Effector memory CD8-positive, alpha-beta T cell (primary cell): ENCODE results near the gene SEC61G.

Experiments
- ATAC-seq: fragments of 150-1000 bp; cut with Tn5 transposase; replicated peaks from 2 replicates; pipeline ENCODE4 v1.10.0; 2021; ENCODE audit warnings: mild to moderate bottlenecking, moderate library complexity
- DNase-seq, 3 experiments: peaks; one replicate each; pipeline ENCODE4 v3.0.0; 2021
- H3K27ac Mint-ChIP-seq, 2 donors: one replicate each; pipeline ENCODE4 v1.8.0; 2022; ENCODE audit warnings: mild to moderate bottlenecking in 2 of 2, mixed read lengths in 2 of 2, moderate library complexity in 2 of 2
- H3K27me3 Mint-ChIP-seq, 2 donors: one replicate each; pipeline ENCODE4 v1.8.0; 2022; ENCODE audit warnings: mixed read lengths in 2 of 2
- H3K36me3 Mint-ChIP-seq: one replicate; pipeline ENCODE4 v1.8.0; 2022; ENCODE audit warnings: mild to moderate bottlenecking, moderate library complexity, mixed read lengths; ENCODE audit not compliant: insufficient read depth
- H3K4me1 Mint-ChIP-seq, 2 donors: one replicate each; pipeline ENCODE4 v1.8.0; 2022; ENCODE audit warnings: low read depth in 2 of 2, mixed read lengths in 2 of 2
- H3K4me3 Mint-ChIP-seq, 2 donors: one replicate each; pipeline ENCODE4 v1.8.0; 2022; ENCODE audit warnings: mild to moderate bottlenecking in 2 of 2, mixed read lengths in 2 of 2, moderate library complexity in 2 of 2
- H3K9me3 Mint-ChIP-seq, 2 donors: one replicate each; pipeline ENCODE4 v1.8.0; 2022; ENCODE audit warnings: mixed read lengths in 2 of 2

Gene SEC61G

DNA sequence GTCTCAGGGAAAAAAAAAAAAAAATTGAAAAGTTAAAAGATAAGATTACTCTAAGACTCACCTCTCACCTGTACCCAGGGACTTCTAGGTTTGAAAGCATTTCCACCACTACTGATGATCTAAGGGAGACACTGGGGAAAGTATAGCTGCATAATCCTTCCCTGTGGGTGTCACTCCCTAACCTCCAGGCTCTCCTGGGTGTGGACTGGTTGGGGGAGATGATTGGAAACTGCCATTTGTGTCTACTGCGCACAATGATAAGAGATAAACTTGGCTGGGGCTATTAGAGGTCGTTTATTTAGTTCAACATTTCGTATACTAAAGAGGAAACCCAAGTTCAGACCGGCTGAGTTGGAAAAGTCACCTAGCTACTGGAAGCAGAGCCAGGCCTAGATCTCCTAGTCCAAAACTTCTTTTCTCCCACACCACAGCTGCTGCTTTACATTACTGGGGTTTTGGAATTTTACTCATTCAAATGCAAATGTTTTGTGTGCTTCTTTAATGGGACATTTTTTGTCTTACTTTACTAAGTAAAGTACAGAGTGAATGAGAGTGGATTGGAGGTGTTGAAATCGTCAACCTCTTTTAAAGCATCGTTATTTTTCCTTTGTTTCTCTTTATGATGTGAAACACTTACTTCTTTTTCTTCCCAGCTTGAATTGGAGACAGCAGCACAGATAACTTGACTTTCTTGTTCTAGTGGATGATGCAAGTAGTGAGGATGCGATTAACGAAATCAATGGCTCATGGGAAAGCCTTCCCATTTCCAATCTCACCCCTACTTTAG, 22.3 kb upstream of the SEC61G start:
- ATAC-seq (no peak), DNase-seq (no peak)
- peaks cover 0 to 8% of the 10 kb centered on the region in 2 donors for H3K9me3 Mint-ChIP-seq
- no peak overlapping the region for H3K27ac Mint-ChIP-seq
- no peaks in the 10 kb centered on the region for H3K36me3 Mint-ChIP-seq
- no peak overlapping the region for H3K4me3 Mint-ChIP-seq
- peaks cover 30 to 47% of the 10 kb centered on the region in 2 donors for H3K27me3 Mint-ChIP-seq
- no peaks in the 10 kb centered on the region for H3K4me1 Mint-ChIP-seq

DNA sequence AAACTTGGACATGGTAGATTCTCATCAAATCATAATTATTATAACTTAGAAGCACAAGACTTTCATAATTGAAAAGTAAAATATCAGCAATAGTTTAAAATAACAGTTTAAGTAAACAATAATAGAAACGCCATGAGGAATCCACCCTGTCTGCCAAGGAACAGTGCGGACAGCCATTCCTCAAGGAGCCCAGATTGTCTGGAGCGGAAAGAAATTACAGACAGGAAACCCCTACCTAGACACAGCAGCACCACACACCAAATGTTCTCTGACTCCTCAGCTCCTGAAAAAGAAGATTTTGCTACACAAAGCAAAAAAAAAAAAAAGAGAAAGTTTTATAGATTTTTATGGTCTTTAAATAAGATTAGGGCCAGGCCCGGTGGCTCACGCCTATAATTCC, 21.5 kb upstream of the SEC61G start:
- DNase-seq, result no peak
- peaks cover 0 to 11% of the 10 kb centered on the region in 2 donors for H3K9me3 Mint-ChIP-seq
- H3K27me3 Mint-ChIP-seq, result peaks cover 22 to 38% of the 10 kb centered on the region in 2 donors
- no peak overlapping the region for H3K4me3 Mint-ChIP-seq
- H3K27ac Mint-ChIP-seq, result no peak overlapping the region
- no peaks in the 10 kb centered on the region for H3K4me1 Mint-ChIP-seq
- ATAC-seq, result no peak
- H3K36me3 Mint-ChIP-seq, result no peaks in the 10 kb centered on the region

DNA sequence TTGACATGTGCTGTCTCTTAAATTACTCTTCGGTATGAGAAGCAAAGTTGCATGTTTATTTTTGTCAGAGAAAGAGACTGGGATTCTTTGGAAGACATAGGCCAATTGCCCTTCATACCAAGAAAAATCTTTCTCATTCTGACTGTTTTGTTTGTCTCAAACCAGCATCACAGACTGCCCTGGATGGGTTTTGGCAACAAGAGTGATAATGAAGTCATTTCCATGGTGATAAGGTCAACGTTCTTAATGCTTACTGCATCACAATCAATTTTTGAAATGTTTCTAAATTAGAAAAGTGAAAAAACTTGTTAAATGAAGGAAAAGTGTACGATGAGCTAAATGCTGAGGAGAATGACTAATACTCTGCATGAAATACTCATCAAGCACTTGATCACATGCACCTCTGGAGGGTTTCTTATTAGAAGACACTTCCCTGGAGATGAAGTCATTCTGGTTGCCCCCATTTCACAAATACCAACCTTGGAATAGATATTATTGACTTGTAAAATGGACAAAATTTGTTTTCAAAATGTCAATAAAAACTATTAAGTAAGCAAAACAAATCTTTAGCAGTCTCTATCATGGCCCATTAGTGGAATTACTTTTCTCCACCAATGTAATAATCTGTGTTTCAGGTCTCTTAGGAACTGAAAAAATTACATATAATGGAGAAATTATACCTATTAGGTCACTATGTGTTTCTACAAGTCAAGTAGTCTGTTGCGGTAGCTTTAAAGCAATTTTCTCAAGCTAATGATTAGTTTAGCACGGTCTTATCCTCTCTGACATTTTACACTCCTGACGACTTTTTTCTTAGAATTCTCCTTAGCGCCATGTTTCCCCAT, 19.9 kb upstream of the SEC61G start:
- Mint-ChIP-seq H3K4me1 (peaks cover 0 to 3% of the 10 kb centered on the region in 2 donors), H3K36me3 (no peaks in the 10 kb centered on the region), H3K27me3 (peaks cover 13 to 23% of the 10 kb centered on the region in 2 donors), H3K9me3 (peaks cover 0 to 11% of the 10 kb centered on the region in 2 donors), H3K27ac (no peak overlapping the region), H3K4me3 (no peak overlapping the region)
- ATAC-seq, result no peak
- no peak for DNase-seq

DNA sequence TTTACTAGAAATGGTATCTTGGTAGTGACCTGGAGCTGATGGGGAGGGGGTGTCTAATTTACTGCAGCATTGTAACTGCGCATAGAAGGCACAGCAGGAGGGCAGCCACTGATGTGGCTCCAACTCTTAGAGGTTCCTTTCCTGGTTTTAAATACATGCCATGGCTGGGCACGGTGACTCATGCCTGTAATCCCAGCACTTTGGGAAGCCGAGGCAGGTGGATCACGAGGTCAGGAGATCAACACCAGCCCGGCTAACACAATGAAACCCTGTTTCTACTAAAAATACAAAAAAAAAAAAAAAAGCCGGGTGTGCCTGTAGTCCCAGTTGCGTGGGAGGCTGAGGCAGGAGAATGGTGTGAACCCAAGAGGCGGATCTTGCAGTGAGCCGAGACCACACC, 19.2 kb upstream of the SEC61G start:
- Mint-ChIP-seq H3K27me3 (peaks cover 13 to 22% of the 10 kb centered on the region in 2 donors), H3K9me3 (peaks cover 0 to 11% of the 10 kb centered on the region in 2 donors), H3K4me1 (peaks cover 0 to 9% of the 10 kb centered on the region in 2 donors), H3K36me3 (no peaks in the 10 kb centered on the region), H3K27ac (no peak overlapping the region), H3K4me3 (no peak overlapping the region)
- ATAC-seq (no peak), DNase-seq (no peak)

DNA sequence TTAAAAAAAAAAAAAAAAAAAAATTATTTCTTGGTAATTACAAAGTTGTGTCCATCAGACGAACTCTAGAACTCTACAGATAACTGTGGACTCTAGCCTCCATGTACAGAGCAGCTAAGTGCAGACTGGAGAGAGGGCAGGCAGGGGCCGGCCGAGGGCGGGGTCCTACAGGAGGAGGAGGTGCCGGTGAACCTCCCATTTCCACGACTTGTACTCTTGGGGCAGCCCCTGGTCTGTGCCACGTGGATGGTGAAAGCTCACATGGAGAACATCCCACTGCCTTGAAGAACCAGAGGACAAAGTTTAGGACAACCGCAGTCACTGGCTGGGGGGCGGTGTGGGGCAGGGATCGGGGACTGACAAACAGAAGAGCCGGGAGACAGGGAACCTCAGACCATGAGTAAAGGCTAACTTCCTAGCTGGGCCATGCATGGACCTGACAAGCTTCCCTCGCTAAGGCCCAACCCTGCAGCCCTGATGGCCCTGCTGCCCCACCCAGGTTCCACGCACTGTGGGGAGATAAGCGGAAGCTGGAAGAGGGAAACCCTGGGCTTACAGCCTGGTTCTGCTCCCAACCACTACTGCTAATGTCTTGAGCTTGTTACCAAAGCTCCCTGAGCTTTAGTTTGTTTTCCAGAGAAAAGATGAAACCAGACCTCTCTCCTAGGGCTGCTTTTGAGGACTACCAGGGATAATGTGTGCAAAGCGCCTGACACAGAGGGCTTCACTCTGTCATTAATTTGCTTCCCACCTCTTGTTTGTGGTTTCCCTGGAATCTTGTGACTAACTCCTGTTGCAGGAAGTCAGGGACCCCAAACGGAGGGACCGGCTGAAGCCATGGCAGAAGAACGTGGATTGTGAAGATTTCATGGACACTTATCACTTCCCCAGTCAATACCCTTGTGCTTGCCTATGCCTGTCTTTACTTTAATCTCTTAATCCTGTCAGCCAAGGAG, 16.1 kb upstream of the SEC61G start:
- no peak overlapping the region for H3K4me3 Mint-ChIP-seq
- H3K36me3 Mint-ChIP-seq, result no peaks in the 10 kb centered on the region
- no peak overlapping the region for H3K27ac Mint-ChIP-seq
- DNase-seq (no peak), ATAC-seq (no peak)
- H3K27me3 Mint-ChIP-seq, result peaks cover 9 to 26% of the 10 kb centered on the region in 2 donors
- H3K9me3 Mint-ChIP-seq, result peaks cover 0 to 11% of the 10 kb centered on the region in 2 donors
- peaks cover 0 to 9% of the 10 kb centered on the region in 2 donors for H3K4me1 Mint-ChIP-seq

DNA sequence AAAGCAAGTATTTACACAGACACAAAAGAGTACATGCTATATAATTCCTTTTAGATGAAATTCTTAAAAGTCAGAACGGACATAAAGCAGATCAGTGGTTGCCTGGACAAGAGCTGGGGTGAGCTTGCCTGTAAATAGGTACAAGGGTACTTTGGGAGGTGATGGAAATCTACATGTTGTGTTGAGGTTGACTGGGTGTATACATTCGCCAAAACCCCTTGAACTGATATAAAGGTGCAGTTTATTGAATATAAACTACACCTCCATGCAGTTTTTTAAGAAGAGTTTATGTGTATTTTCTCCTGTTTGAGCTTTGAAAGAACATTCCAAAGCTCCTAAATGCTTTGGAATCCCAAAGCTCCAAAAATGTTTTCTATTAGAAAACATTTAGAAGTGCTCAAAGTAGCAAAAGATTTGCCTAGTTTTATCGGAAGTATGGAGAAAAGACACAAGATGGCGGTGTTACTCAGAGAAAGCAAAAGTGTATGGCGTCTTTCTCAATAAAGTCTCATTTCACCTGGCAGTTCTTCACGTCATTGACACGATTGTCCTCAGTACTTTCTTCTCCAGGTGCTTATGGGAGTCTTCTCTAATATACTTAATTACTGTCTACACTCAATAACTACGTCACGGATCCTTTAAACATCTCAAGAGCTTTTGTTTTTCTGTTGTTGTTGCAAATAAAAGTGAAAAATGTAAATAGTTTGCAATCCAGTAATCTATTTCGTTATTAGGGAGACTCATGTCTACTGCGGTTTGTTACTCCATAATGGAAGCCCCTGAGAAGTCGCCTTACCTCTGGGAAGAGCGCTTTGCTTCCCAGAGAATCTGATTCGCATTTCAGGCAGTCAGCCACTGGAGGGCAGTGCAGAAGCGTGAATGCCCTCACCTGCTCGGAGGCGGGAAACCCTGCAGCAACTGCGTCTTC, 14.7 kb upstream of the SEC61G start:
- ATAC-seq, result peak; percentile 84
- Mint-ChIP-seq H3K36me3 (no peaks in the 10 kb centered on the region), H3K9me3 (peaks cover 0 to 11% of the 10 kb centered on the region in 2 donors), H3K27me3 (peaks cover 14 to 35% of the 10 kb centered on the region in 2 donors), H3K27ac (peak overlapping the region; percentile 16 to 63), H3K4me1 (peaks cover 0 to 9% of the 10 kb centered on the region in 2 donors), H3K4me3 (peak overlapping the region; percentile 68 to 82)
- DNase-seq, result peak; percentile 45 to 58 (median 52)

DNA sequence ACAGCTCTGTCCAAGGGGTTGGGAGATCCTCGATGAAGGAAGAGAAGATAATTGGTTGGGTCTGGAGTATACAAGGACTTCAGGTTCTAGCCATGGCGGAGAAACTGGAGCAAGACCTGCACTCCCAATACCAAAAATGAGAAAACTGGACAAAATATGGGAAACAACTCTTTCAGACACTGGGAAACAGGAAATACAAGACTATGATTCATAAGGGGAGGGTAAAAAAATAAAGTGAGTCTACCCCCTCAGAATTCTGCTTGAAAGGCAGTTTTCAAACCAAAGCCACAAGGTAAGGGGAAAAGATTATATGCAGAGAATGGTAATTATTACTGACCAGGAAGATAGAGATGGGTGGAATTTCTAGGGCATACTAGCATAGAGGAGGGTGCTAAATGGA, 10.2 kb upstream of the SEC61G start:
- Mint-ChIP-seq H3K27ac (no peak overlapping the region), H3K9me3 (no peaks in the 10 kb centered on the region), H3K36me3 (no peaks in the 10 kb centered on the region), H3K4me1 (peaks cover 0 to 9% of the 10 kb centered on the region in 2 donors), H3K4me3 (no peak overlapping the region), H3K27me3 (peaks cover 39 to 40% of the 10 kb centered on the region in 2 donors)
- no peak for DNase-seq
- ATAC-seq, result no peak

DNA sequence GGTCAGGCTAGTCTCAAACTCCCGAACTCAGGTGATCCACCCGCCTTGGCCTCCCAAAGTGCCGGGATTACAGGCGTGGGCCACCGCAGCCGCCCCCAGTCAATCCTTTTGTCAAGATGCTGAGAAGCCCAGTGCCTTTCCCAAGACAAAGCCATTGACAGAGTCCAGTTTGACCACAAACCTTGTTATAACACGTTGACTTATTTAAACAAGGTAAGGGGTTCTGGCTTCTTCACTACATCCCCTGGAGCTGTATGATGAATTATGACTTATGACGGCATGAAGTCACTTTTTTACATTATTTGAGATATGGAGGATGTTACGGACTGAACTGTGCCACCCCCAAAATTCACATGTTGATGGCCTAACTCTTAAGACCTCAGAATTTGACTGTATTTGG, 5.8 kb upstream of the SEC61G start:
- no peak for DNase-seq
- no peak overlapping the region for H3K27ac Mint-ChIP-seq
- H3K4me1 Mint-ChIP-seq, result peaks cover 3 to 5% of the 10 kb centered on the region in 2 donors
- peaks cover 25 to 43% of the 10 kb centered on the region in 2 donors for H3K27me3 Mint-ChIP-seq
- ATAC-seq, result no peak
- H3K36me3 Mint-ChIP-seq, result no peaks in the 10 kb centered on the region
- H3K9me3 Mint-ChIP-seq, result no peaks in the 10 kb centered on the region
- H3K4me3 Mint-ChIP-seq, result no peak overlapping the region

DNA sequence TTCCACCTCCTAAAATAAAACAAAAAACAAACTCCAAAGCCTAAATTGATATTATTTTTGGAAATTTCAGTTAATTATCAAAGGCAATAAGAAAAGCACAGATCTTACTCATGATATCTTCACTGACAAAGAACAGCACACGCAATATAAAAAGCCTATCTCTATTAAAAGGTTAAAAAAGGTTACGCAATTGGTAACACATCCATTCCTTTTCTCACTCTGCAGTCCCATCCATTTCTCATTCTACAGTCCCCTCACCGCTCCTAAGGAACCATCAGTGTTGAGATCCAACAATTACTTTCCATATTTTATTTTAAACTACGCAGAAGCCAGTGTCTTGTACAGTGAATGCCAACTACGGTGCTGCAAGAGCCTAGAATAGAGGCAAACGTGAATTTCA, 1.3 kb downstream of the SEC61G start:
- ATAC-seq (no peak), DNase-seq (no peak)
- Mint-ChIP-seq H3K27me3 (no peaks in the 10 kb centered on the region), H3K4me1 (peaks cover 23 to 36% of the 10 kb centered on the region in 2 donors), H3K9me3 (no peaks in the 10 kb centered on the region), H3K27ac (peak overlapping the region in 1 of 2 donors; percentile 91), H3K36me3 (peaks cover 29% of the 10 kb centered on the region), H3K4me3 (peak overlapping the region; percentile 92 to 97)

DNA sequence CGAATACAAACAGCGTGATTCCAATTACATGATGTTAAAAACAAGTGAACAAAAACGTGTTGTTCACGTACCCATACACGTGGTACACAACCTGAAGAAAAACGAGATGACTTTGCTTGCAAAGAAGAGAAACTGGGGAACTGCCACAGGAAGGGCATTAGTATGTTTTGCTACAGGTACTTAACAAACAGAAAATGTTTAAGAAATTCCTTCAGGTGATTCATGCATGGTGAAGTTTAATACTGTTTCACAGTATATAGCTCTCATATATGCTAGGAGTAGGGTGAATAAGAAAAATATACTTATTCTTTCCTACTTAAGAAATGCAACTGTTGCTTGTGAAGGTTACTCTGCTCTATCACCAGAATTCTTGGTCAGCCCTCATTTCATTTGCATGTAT, 9.8 kb downstream of the SEC61G start:
- ATAC-seq, result no peak
- Mint-ChIP-seq H3K9me3 (no peaks in the 10 kb centered on the region), H3K4me1 (peaks cover 16 to 20% of the 10 kb centered on the region in 2 donors), H3K27ac (no peak overlapping the region), H3K27me3 (no peaks in the 10 kb centered on the region), H3K4me3 (no peak overlapping the region), H3K36me3 (peaks cover 48% of the 10 kb centered on the region)
- DNase-seq, result no peak

DNA sequence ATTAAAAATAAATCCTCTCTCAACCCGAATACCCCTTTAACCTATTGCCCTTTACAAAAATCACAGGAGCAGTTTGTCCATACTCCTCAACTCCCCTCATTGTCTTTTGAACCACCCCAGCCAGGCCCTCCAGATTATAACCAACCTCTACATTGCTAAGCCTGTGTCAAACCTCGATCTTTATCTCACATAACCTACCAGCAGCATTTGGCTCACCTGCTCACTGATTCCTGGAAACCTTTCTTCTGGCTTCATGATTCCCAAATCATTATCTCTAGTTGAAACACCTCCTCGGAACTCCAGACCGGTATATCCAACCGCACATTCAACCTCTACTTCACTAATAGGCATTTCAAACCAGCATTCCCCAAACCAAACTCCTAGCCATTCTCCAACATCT, 11.8 kb downstream of the SEC61G start:
- no peaks in the 10 kb centered on the region for H3K27me3 Mint-ChIP-seq
- H3K4me3 Mint-ChIP-seq, result no peak overlapping the region
- ATAC-seq, result no peak
- H3K4me1 Mint-ChIP-seq, result peaks cover 10 to 14% of the 10 kb centered on the region in 2 donors
- H3K9me3 Mint-ChIP-seq, result no peaks in the 10 kb centered on the region
- H3K27ac Mint-ChIP-seq, result no peak overlapping the region
- DNase-seq, result no peak
- peaks cover 31% of the 10 kb centered on the region for H3K36me3 Mint-ChIP-seq

DNA sequence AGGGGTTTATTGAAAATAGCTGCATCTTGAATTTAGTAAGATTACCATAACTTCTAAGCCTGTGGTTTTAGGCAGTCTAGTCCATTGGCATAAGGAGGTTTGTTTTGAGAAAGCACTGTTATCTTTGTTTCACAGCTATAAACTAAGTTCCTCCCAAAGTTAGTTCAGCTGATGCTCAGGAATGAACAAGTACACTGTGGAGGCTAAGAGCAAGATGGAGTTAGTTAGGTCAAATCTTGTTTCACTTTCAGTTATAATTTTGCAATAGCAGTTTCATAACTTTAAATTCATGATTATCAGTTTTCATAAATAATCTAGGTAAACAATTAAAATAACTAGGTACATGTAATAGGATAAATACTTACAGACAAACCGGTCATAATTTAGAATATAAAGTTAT, 15.4 kb downstream of the SEC61G start:
- H3K4me3 Mint-ChIP-seq, result no peak overlapping the region
- H3K27me3 Mint-ChIP-seq, result no peaks in the 10 kb centered on the region

More for the DNA sequence above, 15.4 kb downstream of the SEC61G start:
- ATAC-seq (no peak), DNase-seq (no peak)
- H3K36me3 Mint-ChIP-seq, result peaks cover under 1% of the 10 kb centered on the region
- no peaks in the 10 kb centered on the region for H3K9me3 Mint-ChIP-seq
- H3K27ac Mint-ChIP-seq, result no peak overlapping the region
- peaks cover 10 to 14% of the 10 kb centered on the region in 2 donors for H3K4me1 Mint-ChIP-seq
